ENCODE data around the gene PIK3C3.

GRCh38 chr18:42080340-42080739, 125.3 kb downstream of the PIK3C3 start:
- TF ChIP-seq CTCF (conservative IDR thresholded peaks at IDR 0.05; ENCODE audit: low read length) (no peak), EZH2phosphoT487 (IDR thresholded peaks at IDR 0.05; ENCODE audit: borderline replicate concordance, low read depth, low read length) (no peak)

Measured in OCI-LY7 (cell line).